ENCODE measurements around the gene ACVR1. TPM values are rescaled to one million over a fixed set of nuclear protein-coding genes. Genes with fewer than 3 reads are reported as not detected.

Gene ACVR1
- total and polyA plus RNA-seq, 9 of the 15 experiments (the other 6 are each of a cell fraction or from before 2014, with no cell fraction given), result 3.8 to 14.3 (median 6.9) TPM

GRCh38 chr2:157837851-157838441 lies 38.2 kb downstream of the ACVR1 start (continued):
- TF ChIP-seq ID3 (CRISPR knock-in tag; IDR thresholded peaks at IDR 0.05), result no peak
- TF ChIP-seq ID3 (tag; IDR thresholded peaks at IDR 0.05), result peak; percentile 56
- TF ChIP-seq MCM2 (IDR thresholded peaks at IDR 0.05; ENCODE audit: low read depth), result no peak
- TF ChIP-seq SREBF2 (CRISPR knock-in tag; IDR thresholded peaks at IDR 0.05), result no peak
- no peak for TF ChIP-seq CREB5 (CRISPR knock-in tag; IDR thresholded peaks at IDR 0.05)
- TF ChIP-seq TRIM25 (IDR thresholded peaks at IDR 0.05; ENCODE audit: borderline replicate concordance), result peak; percentile 74; the same call in 1 of the 2 replicates
- TF ChIP-seq ZHX1 (conservative IDR thresholded peaks at IDR 0.05; ENCODE audit: low read length), result no peak
- no peak for TF ChIP-seq ZBTB7A (IDR thresholded peaks at IDR 0.05; ENCODE audit: borderline replicate concordance, control insufficient read depth, low read depth, low read length)
- TF ChIP-seq ZNF561 (CRISPR knock-in tag; conservative IDR thresholded peaks at IDR 0.05), result no peak
- no peak for TF ChIP-seq ZNF445 (CRISPR knock-in tag; IDR thresholded peaks at IDR 0.05; ENCODE audit: low read depth)
- peak; percentile 50 for TF ChIP-seq VEZF1 (CRISPR knock-in tag; IDR thresholded peaks at IDR 0.05)
- TF ChIP-seq MEF2D (tag; conservative IDR thresholded peaks at IDR 0.05; ENCODE audit: low read depth), result peak; percentile 40; the same call in 1 of the 2 replicates
- no peak for TF ChIP-seq ELF4 (CRISPR knock-in tag; IDR thresholded peaks at IDR 0.05)
- no peak for TF ChIP-seq MAX (CRISPR knock-in tag; IDR thresholded peaks at IDR 0.05)
- no peak for TF ChIP-seq ZFX (CRISPR knock-in tag; IDR thresholded peaks at IDR 0.05)
- no peak for TF ChIP-seq SRSF7 (optimal IDR thresholded peaks at IDR 0.05; ENCODE audit: low read depth, low read length)

Data from K562 (cell line).